ENCODE data around the gene ERCC6. TPM values are rescaled to one million over a fixed set of nuclear protein-coding genes. Genes with fewer than 3 reads are reported as not detected.

The ERCC6 gene
- polyA plus RNA-seq, 1 of the 3 experiments (the other 2 are of a cell fraction): 4.5 TPM

DNA sequence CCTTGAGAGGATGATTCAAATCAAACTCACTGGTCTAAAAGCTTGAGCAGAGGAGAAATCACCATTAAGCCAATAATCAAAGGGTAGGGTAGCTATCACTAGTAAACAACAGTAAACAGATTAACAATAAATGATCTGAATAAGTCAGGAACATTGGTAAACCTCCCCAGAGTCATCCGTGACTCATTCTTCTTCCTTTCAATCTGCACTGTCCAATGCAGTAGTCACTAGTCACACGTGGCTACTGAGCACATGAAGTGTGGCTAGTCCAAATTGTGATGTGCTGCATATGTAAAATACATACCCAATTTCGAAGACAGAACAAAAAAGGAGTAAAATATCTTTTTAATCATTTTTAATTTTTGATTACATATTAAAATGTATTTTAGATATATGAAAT is 64.0 kb downstream of the ERCC6 start:
- Histone ChIP-seq H3K4me1 (ENCODE audit: control insufficient read depth in 1 of 2, insufficient read depth in 2 of 2, low read depth in 1 of 2, low read length in 1 of 2) (no peaks in the 10 kb centered on the region; a peak in 1 of 4 replicates), H3K27me3 (ENCODE audit: insufficient read depth) (no peaks in the 10 kb centered on the region), H3K36me3 (replicated peaks in 1 of 2; ENCODE audit: control insufficient read depth in 1 of 2, insufficient read depth in 2 of 2, low read length in 1 of 2) (peaks cover 34 to 84% of the 10 kb centered on the region in 2 experiments), H2AFZ (ENCODE audit: low read depth) (no peak overlapping the region), H3K9me3 (no peaks in the 10 kb centered on the region), H3K27ac (ENCODE audit: low read depth in 2 of 2, low read length in 1 of 2) (no peak overlapping the region), H3K9me2 (no peaks in the 10 kb centered on the region), H3K79me2 (ENCODE audit: insufficient read depth) (no peaks in the 10 kb centered on the region; the same call in 1 of the 2 replicates), H3K9ac (no peak overlapping the region), H3F3A (replicated peaks; ENCODE audit: insufficient read depth) (no peaks in the 10 kb centered on the region), H3K4me2 (no peak overlapping the region), H3K4me3 (ENCODE audit: low read depth in 2 of 2, low read length in 1 of 2) (no peak overlapping the region), H4K20me1 (ENCODE audit: insufficient read depth) (no peaks in the 10 kb centered on the region)
- DNase-seq: no peak
- 63% methylated on average over 3 of the region's 3 CpGs for WGBS (ENCODE audit: low lambda C conversion rate)
- POLR2A ChIA-PET: no interaction called here
- CTCF ChIA-PET: no interaction called here
- TF ChIP-seq MEF2A (IDR thresholded peaks at IDR 0.05; ENCODE audit: borderline replicate concordance, low read depth): no peak
- no peak for TF ChIP-seq TCF12 (IDR thresholded peaks at IDR 0.05)
- no peak for TF ChIP-seq JUND (IDR thresholded peaks at IDR 0.05)
- no peak for TF ChIP-seq FOXM1 (IDR thresholded peaks at IDR 0.05; ENCODE audit: low read depth)
- no peak for TF ChIP-seq GATA2 (CRISPR knock-in tag; IDR thresholded peaks at IDR 0.05)
- no peak for TF ChIP-seq YY1 (IDR thresholded peaks at IDR 0.05; ENCODE audit: low read depth)
- TF ChIP-seq RAD21 (IDR thresholded peaks at IDR 0.05; ENCODE audit: low read length): no peak
- TF ChIP-seq, protein P1, sequence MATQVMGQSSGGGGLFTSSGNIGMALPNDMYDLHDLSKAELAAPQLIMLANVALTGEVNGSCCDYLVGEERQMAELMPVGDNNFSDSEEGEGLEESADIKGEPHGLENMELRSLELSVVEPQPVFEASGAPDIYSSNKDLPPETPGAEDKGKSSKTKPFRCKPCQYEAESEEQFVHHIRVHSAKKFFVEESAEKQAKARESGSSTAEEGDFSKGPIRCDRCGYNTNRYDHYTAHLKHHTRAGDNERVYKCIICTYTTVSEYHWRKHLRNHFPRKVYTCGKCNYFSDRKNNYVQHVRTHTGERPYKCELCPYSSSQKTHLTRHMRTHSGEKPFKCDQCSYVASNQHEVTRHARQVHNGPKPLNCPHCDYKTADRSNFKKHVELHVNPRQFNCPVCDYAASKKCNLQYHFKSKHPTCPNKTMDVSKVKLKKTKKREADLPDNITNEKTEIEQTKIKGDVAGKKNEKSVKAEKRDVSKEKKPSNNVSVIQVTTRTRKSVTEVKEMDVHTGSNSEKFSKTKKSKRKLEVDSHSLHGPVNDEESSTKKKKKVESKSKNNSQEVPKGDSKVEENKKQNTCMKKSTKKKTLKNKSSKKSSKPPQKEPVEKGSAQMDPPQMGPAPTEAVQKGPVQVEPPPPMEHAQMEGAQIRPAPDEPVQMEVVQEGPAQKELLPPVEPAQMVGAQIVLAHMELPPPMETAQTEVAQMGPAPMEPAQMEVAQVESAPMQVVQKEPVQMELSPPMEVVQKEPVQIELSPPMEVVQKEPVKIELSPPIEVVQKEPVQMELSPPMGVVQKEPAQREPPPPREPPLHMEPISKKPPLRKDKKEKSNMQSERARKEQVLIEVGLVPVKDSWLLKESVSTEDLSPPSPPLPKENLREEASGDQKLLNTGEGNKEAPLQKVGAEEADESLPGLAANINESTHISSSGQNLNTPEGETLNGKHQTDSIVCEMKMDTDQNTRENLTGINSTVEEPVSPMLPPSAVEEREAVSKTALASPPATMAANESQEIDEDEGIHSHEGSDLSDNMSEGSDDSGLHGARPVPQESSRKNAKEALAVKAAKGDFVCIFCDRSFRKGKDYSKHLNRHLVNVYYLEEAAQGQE (IDR thresholded peaks at IDR 0.05; ENCODE audit: low read depth, low read length): no peak
- TF ChIP-seq, protein P2, sequence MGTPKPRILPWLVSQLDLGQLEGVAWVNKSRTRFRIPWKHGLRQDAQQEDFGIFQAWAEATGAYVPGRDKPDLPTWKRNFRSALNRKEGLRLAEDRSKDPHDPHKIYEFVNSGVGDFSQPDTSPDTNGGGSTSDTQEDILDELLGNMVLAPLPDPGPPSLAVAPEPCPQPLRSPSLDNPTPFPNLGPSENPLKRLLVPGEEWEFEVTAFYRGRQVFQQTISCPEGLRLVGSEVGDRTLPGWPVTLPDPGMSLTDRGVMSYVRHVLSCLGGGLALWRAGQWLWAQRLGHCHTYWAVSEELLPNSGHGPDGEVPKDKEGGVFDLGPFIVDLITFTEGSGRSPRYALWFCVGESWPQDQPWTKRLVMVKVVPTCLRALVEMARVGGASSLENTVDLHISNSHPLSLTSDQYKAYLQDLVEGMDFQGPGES (IDR thresholded peaks at IDR 0.05; ENCODE audit: low read depth, low read length): no peak
- TF ChIP-seq RCOR1 (IDR thresholded peaks at IDR 0.05; ENCODE audit: low read length): no peak
- TF ChIP-seq, protein P3, sequence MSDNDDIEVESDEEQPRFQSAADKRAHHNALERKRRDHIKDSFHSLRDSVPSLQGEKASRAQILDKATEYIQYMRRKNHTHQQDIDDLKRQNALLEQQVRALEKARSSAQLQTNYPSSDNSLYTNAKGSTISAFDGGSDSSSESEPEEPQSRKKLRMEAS (IDR thresholded peaks at IDR 0.05; ENCODE audit: low read depth): no peak
- no peak for TF ChIP-seq NRF1 (IDR thresholded peaks at IDR 0.05; ENCODE audit: low read depth, low read length)
- TF ChIP-seq SMC3 (IDR thresholded peaks at IDR 0.05; ENCODE audit: low read depth, low read length): no peak
- TF ChIP-seq TAF1 (IDR thresholded peaks at IDR 0.05; ENCODE audit: borderline replicate concordance, low read depth, low read length): no peak
- TF ChIP-seq NFIC (IDR thresholded peaks at IDR 0.05; ENCODE audit: borderline replicate concordance): no peak
- TF ChIP-seq FOXJ3 (CRISPR knock-in tag; IDR thresholded peaks at IDR 0.05): no peak
- TF ChIP-seq, protein P4, sequence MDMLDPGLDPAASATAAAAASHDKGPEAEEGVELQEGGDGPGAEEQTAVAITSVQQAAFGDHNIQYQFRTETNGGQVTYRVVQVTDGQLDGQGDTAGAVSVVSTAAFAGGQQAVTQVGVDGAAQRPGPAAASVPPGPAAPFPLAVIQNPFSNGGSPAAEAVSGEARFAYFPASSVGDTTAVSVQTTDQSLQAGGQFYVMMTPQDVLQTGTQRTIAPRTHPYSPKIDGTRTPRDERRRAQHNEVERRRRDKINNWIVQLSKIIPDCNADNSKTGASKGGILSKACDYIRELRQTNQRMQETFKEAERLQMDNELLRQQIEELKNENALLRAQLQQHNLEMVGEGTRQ (IDR thresholded peaks at IDR 0.05; ENCODE audit: borderline replicate concordance, low read depth, low read length): no peak
- TF ChIP-seq RFX5 (IDR thresholded peaks at IDR 0.05; ENCODE audit: low read length): no peak
- TF ChIP-seq TEAD4 (IDR thresholded peaks at IDR 0.05; ENCODE audit: borderline replicate concordance, insufficient read depth): no peak
- TF ChIP-seq EZH2phosphoT487 (IDR thresholded peaks at IDR 0.05; ENCODE audit: borderline replicate concordance, low read depth): no peak

All from SK-N-SH (cell line).